ENCODE measurements around the gene TMEM164. TPM values are rescaled to one million over a fixed set of nuclear protein-coding genes. Genes with fewer than 3 reads are reported as not detected.

Gene TMEM164
- total and polyA plus RNA-seq, 10 of the 15 experiments (the other 5 are each of a cell fraction or from before 2014, with no cell fraction given): 0.61 to 18.3 (median 7.0) TPM

GRCh38 chrX:110153244-110153643, 150.3 kb downstream of the TMEM164 start:
- Histone ChIP-seq H3K79me2 (ENCODE audit: control insufficient read depth, insufficient read depth, low read length) (no peaks in the 10 kb centered on the region), H3K27me3 (replicated peaks in 1 of 2; ENCODE audit: control insufficient read depth in 2 of 2, insufficient read depth in 2 of 2, low read length in 1 of 2) (no peaks in the 10 kb centered on the region), H3K9me3 (replicated peaks; ENCODE audit: control insufficient read depth, insufficient read depth, low read length) (no peaks in the 10 kb centered on the region), H2AFZ (ENCODE audit: control insufficient read depth, low read depth, low read length) (no peak overlapping the region), H3K36me3 (ENCODE audit: control insufficient read depth in 2 of 2, insufficient read depth in 2 of 2, low read length in 1 of 2) (no peaks in the 10 kb centered on the region), H3K4me2 (ENCODE audit: control insufficient read depth, insufficient read depth) (no peak overlapping the region), H4K20me1 (ENCODE audit: control insufficient read depth, insufficient read depth) (no peaks in the 10 kb centered on the region), H3K9ac (ENCODE audit: control insufficient read depth, insufficient read depth, low read length) (no peak overlapping the region), H3K27ac (ENCODE audit: control insufficient read depth, insufficient read depth) (no peak overlapping the region), H3K4me1 (ENCODE audit: control insufficient read depth, insufficient read depth, low read length) (no peaks in the 10 kb centered on the region), H3K4me3 (no peak overlapping the region)
- in situ Hi-C loops (cut with MboI) (loop anchor here (25.0 kb wide), 1 partner anchor 534 kb away; no protein-coding TSS in a partner anchor), intact Hi-C loops (cut with micrococcal nuclease; ENCODE audit: unreplicated experiment) (no loop called here)
- SMC1A ChIA-PET (ENCODE audit: uncharacterized antibody, unreplicated experiment): interaction anchor here (0.8 to 11.7 kb wide), 2 partner anchors 13 to 258 kb away, joined by 3 to 289 read pairs; no protein-coding TSS in a partner anchor
- no TSS peak for BruUV-seq (replicated peaks)
- POLR2A ChIA-PET: no interaction called here
- no peak for TF ChIP-seq RCOR1 (conservative IDR thresholded peaks at IDR 0.05; ENCODE audit: low read depth, low read length)
- TF ChIP-seq DPF2 (IDR thresholded peaks at IDR 0.05): no peak
- no peak for TF ChIP-seq RAD51 (IDR thresholded peaks at IDR 0.05)
- TF ChIP-seq MEF2B (IDR thresholded peaks at IDR 0.05; ENCODE audit: partially characterized antibody, poor library complexity, severe bottlenecking): no peak
- TF ChIP-seq NFYB (IDR thresholded peaks at IDR 0.05; ENCODE audit: insufficient read depth, low read depth, low read length): no peak
- TF ChIP-seq WRNIP1 (IDR thresholded peaks at IDR 0.05; ENCODE audit: borderline replicate concordance, low read depth, low read length): no peak
- TF ChIP-seq ATF7 (IDR thresholded peaks at IDR 0.05; ENCODE audit: low read depth): no peak
- no peak for TF ChIP-seq MYB (IDR thresholded peaks at IDR 0.05; ENCODE audit: borderline replicate concordance, low read depth, low read length)
- no peak for TF ChIP-seq PML (IDR thresholded peaks at IDR 0.05; ENCODE audit: low read length)
- TF ChIP-seq NFXL1 (IDR thresholded peaks at IDR 0.05; ENCODE audit: borderline replicate concordance): no peak
- TF ChIP-seq SIX5 (IDR thresholded peaks at IDR 0.05; ENCODE audit: low read depth, low read length, severe bottlenecking): no peak
- no peak for TF ChIP-seq LARP7 (IDR thresholded peaks at IDR 0.05)
- TF ChIP-seq NKRF (conservative IDR thresholded peaks at IDR 0.05): no peak
- no peak for TF ChIP-seq RB1 (IDR thresholded peaks at IDR 0.05; ENCODE audit: borderline replicate concordance)
- TF ChIP-seq, protein P1, sequence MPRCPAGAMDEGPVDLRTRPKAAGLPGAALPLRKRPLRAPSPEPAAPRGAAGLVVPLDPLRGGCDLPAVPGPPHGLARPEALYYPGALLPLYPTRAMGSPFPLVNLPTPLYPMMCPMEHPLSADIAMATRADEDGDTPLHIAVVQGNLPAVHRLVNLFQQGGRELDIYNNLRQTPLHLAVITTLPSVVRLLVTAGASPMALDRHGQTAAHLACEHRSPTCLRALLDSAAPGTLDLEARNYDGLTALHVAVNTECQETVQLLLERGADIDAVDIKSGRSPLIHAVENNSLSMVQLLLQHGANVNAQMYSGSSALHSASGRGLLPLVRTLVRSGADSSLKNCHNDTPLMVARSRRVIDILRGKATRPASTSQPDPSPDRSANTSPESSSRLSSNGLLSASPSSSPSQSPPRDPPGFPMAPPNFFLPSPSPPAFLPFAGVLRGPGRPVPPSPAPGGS (IDR thresholded peaks at IDR 0.05; ENCODE audit: borderline replicate concordance, insufficient read depth, low read depth, low read length, poor library complexity, severe bottlenecking): no peak
- TF ChIP-seq, protein P2, sequence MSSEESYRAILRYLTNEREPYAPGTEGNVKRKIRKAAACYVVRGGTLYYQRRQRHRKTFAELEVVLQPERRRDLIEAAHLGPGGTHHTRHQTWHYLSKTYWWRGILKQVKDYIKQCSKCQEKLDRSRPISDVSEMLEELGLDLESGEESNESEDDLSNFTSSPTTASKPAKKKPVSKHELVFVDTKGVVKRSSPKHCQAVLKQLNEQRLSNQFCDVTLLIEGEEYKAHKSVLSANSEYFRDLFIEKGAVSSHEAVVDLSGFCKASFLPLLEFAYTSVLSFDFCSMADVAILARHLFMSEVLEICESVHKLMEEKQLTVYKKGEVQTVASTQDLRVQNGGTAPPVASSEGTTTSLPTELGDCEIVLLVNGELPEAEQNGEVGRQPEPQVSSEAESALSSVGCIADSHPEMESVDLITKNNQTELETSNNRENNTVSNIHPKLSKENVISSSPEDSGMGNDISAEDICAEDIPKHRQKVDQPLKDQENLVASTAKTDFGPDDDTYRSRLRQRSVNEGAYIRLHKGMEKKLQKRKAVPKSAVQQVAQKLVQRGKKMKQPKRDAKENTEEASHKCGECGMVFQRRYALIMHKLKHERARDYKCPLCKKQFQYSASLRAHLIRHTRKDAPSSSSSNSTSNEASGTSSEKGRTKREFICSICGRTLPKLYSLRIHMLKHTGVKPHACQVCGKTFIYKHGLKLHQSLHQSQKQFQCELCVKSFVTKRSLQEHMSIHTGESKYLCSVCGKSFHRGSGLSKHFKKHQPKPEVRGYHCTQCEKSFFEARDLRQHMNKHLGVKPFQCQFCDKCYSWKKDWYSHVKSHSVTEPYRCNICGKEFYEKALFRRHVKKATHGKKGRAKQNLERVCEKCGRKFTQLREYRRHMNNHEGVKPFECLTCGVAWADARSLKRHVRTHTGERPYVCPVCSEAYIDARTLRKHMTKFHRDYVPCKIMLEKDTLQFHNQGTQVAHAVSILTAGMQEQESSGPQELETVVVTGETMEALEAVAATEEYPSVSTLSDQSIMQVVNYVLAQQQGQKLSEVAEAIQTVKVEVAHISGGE (CRISPR knock-in tag; IDR thresholded peaks at IDR 0.05): no peak
- no peak for TF ChIP-seq SRF (IDR thresholded peaks at IDR 0.05; ENCODE audit: low read depth in 2 of 2, low read length in 2 of 2)
- WGBS (ENCODE audit: insufficient coverage, insufficient replicate concordance, low lambda C conversion rate, missing lambda C conversion rate): 53% methylated on average over 2 of the region's 2 CpGs
- CTCF ChIA-PET: interaction anchor here (1.1 to 23.7 kb wide), 5 partner anchors 8 to 262 kb away, joined by 3 to 792 read pairs (median 5); no protein-coding TSS in a partner anchor
- RAD21 ChIA-PET (ENCODE audit: unreplicated experiment): no interaction called here
- no peak for DNase-seq (ENCODE audit: low read depth, low spot score)
- no peak for FAIRE-seq
- no peak for ATAC-seq

Data from GM12878 (cell line).